Testis (tissue), 3 donors: ENCODE data around the gene SOX8. TPM values are rescaled to one million over a fixed set of nuclear protein-coding genes. Genes with fewer than 3 reads are reported as not detected.

ENCODE experiments used
- DNase-seq: peaks from one replicate; pipeline ENCODE4 v3.0.0-alpha.2; 2019
- H3K27ac ChIP-seq, 2 donors: fragments of 200-600 bp; sonication (generic); one replicate each; pipeline ENCODE4 v1.5.1; 2019
- H3K27me3 ChIP-seq: fragments of 200-600 bp; sonication (generic); one replicate; pipeline ENCODE4 v1.5.1; 2019
- H3K36me3 ChIP-seq: fragments of 200-600 bp; sonication (generic); one replicate; pipeline ENCODE4 v1.5.1; 2017; ENCODE audit warnings: low read depth; ENCODE audit errors: missing control alignments
- H3K4me1 ChIP-seq: fragments of 200-600 bp; sonication (generic); one replicate; pipeline ENCODE4 v1.5.1; 2019
- H3K4me3 ChIP-seq, 2 donors: fragments of 200-600 bp; sonication (generic); one replicate each; pipeline ENCODE4 v1.5.1; 2017 to 2019
- H3K9me3 ChIP-seq: fragments of 200-600 bp; sonication (generic); one replicate; pipeline ENCODE4 v1.5.1; 2017
- CTCF ChIP-seq, 3 experiments: fragments of 450-650 bp in 2 of 3; fragments of 200-600 bp in 1 of 3; sonication (generic) in 1 of 3; IDR thresholded peaks; one replicate each; pipeline ENCODE4 v1.5.1; 2016 to 2019; ENCODE audit warnings: antibody characterized with exemption in 3 of 3, mild to moderate bottlenecking in 2 of 3, moderate library complexity in 1 of 3
- POLR2A ChIP-seq: fragments of 450-650 bp; IDR thresholded peaks from one replicate; pipeline ENCODE4 v1.6.1; 2017; ENCODE audit warnings: antibody characterized with exemption, mild to moderate bottlenecking, moderate library complexity
- WGBS, 2 donors: methylation state at CpG; one replicate each; pipeline ENCODE4 v1.1.5; 2018; 5-methylcytosine and 5-hydroxymethylcytosine counted together
- intact Hi-C: fragments of 100-400 bp; cut with DNase I; formaldehyde crosslinking; loops from one replicate; pipeline ENCODE4 v1.15.1; 2023; ENCODE audit warnings: low total_unique reads
- polyA plus RNA-seq: library from polyadenylated mRNA; stranded (reverse); fragments of 350-450 nt; fragmentation: Illumina TruSeq; extraction: RNeasy Lipid Tissue Mini Kit (QIAGEN cat#74804); gene quantifications from one replicate; pipeline ENCODE4 v1.2.3, GENCODE V29; 2014; ENCODE audit warnings: low read depth, low replicate concordance; ENCODE audit not compliant: insufficient read depth
- total RNA-seq, 2 donors: library from RNA; depleted of rRNA; stranded (reverse); fragments of >200 nt; gene quantifications; one replicate each; pipeline ENCODE4 v1.2.3, GENCODE V29; 2016

Gene SOX8
- total and polyA plus RNA-seq, 3 donors from 2014 or later, result 4.3 to 19.6 (median 11.2) TPM

GRCh38 chr16:972316-973002 is 9.1 kb upstream of the SOX8 start:
- no peak overlapping the region for H3K4me3 ChIP-seq
- H3K9me3 ChIP-seq, result no peaks in the 10 kb centered on the region
- no peaks in the 10 kb centered on the region for H3K36me3 ChIP-seq
- intact Hi-C loops, result no loop called here
- TF ChIP-seq CTCF (IDR thresholded peaks at IDR 0.05) (no peak), POLR2A (no peak)
- WGBS, 2 donors, result 68 to 75% methylated on average over 4 to 32 of the region's 32 CpGs
- H3K27ac ChIP-seq, result no peak overlapping the region
- peaks cover 28% of the 10 kb centered on the region for H3K4me1 ChIP-seq
- DNase-seq, result peak; percentile 72
- no peaks in the 10 kb centered on the region for H3K27me3 ChIP-seq

- Histone ChIP-seq H3K4me1 (peaks cover 30% of the 10 kb centered on the region), H3K27me3 (no peaks in the 10 kb centered on the region), H3K4me3 (no peak overlapping the region), H3K9me3 (no peaks in the 10 kb centered on the region), H3K27ac (no peak overlapping the region), H3K36me3 (no peaks in the 10 kb centered on the region)
- DNase-seq, result no peak
- TF ChIP-seq CTCF (IDR thresholded peaks at IDR 0.05) (no peak), POLR2A (no peak)
- intact Hi-C loops, result no loop called here
- 89 to 92% methylated on average over 17 of the region's 17 CpGs for WGBS, 2 donors
Observed at GRCh38 chr16:973366-973765, 8.2 kb upstream of the SOX8 start.

GRCh38 chr16:974001-974601 is 7.5 kb upstream of the SOX8 start:
- 66 to 79% methylated on average over 14 to 21 of the region's 21 CpGs for WGBS, 2 donors
- Histone ChIP-seq H3K9me3 (no peaks in the 10 kb centered on the region), H3K27ac (no peak overlapping the region), H3K4me1 (peaks cover 30% of the 10 kb centered on the region), H3K4me3 (no peak overlapping the region), H3K27me3 (no peaks in the 10 kb centered on the region), H3K36me3 (no peaks in the 10 kb centered on the region)
- no peak for DNase-seq
- intact Hi-C loops, result no loop called here
- TF ChIP-seq POLR2A, result no peak
- TF ChIP-seq CTCF (IDR thresholded peaks at IDR 0.05), result no peak

- Histone ChIP-seq H3K27me3 (no peaks in the 10 kb centered on the region), H3K27ac (no peak overlapping the region), H3K4me1 (peaks cover 25% of the 10 kb centered on the region), H3K36me3 (no peaks in the 10 kb centered on the region), H3K4me3 (no peak overlapping the region), H3K9me3 (no peaks in the 10 kb centered on the region)
- 83 to 87% methylated on average over 7 to 26 of the region's 26 CpGs for WGBS, 2 donors
- intact Hi-C loops, result no loop called here
- TF ChIP-seq POLR2A (no peak), CTCF (IDR thresholded peaks at IDR 0.05) (no peak)
- DNase-seq, result no peak
Observed at GRCh38 chr16:974611-975261, 6.8 kb upstream of the SOX8 start.
